A549 treated with RU486 at 1 μM for 4 hours (cell line): Measurements from ENCODE around the gene GFI1. TPM values are rescaled to one million over a fixed set of nuclear protein-coding genes. Genes with fewer than 3 reads are reported as not detected.

Experiments used
- total RNA-seq: library from RNA; stranded (reverse); fragments of 200-300 nt; extraction: Qiagen RNA extraction; gene quantifications from 5 replicates; pipeline ENCODE4 v1.2.3, GENCODE V29; 2022; ENCODE audit warnings: low read depth

Gene GFI1
- total RNA-seq = 0.20 to 0.49 TPM (median 0.21 TPM) in 5 replicates

DNA sequence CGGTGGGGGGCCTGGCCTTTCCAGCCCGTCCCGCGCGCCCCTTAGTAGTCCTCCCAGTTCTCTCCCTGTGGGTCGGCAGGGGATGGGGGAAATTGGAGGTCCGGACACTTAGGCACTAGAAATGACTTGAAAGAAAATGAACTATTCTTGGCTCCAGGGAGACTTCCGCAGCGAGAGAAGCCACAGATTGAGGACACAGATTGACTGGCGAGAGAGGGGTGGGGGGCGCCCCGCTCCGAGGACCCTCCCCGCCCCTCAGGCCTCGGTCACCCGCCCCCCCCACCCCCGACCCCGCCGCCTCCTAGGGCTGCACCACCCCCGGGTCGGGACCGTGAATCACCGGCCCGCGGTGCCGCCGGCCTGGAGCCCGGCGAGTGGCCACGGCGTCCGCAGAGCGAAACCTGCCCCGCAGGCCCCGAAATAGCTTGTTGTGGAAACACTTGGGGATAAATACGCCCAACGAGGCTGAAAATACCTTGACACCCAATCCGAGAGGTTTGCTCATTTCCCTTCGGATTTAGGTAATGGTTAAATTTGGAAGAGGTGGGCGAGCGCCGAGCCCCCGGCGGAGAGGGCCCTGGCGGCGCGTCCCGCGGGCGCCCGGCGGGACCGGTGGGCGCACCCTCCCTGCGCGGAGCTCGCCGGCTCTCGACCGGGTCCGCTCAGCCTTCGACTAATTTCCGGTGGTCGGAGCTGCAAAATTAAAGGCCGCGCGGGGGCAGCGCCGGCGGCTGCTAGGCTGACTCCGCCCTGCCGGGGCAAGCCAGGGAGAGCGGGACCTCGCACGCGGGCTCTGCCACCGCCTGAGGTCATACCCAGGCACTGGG is at the start of gene GFI1:
Gene GFI1 (minus strand): TSS at position 675 of the 827 bp plus-strand sequence. CDS start 3,438 bp downstream, outside the sequence.

Other genes starting within 250 kb of the GFI1 start
- 1.9 to 8.2 TPM (median 7.2 TPM) in 5 replicates for gene GLMN, start 187.9 kb downstream of the GFI1 start, total RNA-seq
- gene RPAP2, start 187.9 kb downstream of the GFI1 start, total RNA-seq = 4.9 to 12.0 TPM (median 11.0 TPM) in 5 replicates